ENCODE data around the gene MPRIP. TPM values are rescaled to one million over a fixed set of nuclear protein-coding genes. Genes with fewer than 3 reads are reported as not detected.

Gene MPRIP
- total RNA-seq, 1 donor from 2014 or later, result 161 TPM

GRCh38 chr17:17093764-17094163 is 51.5 kb downstream of the MPRIP start:
- no peak overlapping the region for H3K27ac Mint-ChIP-seq
- H3K4me3 Mint-ChIP-seq, result no peak overlapping the region
- H3K9me3 Mint-ChIP-seq, result no peaks in the 10 kb centered on the region

GRCh38 chr17:17096438-17097178 is 54.4 kb downstream of the MPRIP start:
- Mint-ChIP-seq H3K27me3 (no peaks in the 10 kb centered on the region), H3K9me3 (no peaks in the 10 kb centered on the region), H3K4me1 (peaks cover 9% of the 10 kb centered on the region), H3K4me3 (no peak overlapping the region), H3K36me3 (ENCODE audit: low read depth) (no peaks in the 10 kb centered on the region), H3K27ac (no peak overlapping the region)
- intact Hi-C loops (cut with micrococcal nuclease), result no loop called here
- no peak for DNase-seq

More at GRCh38 chr17:17093764-17094163, 51.5 kb downstream of the MPRIP start:
- peaks cover 17% of the 10 kb centered on the region for H3K4me1 Mint-ChIP-seq
- no peak for DNase-seq
- no peaks in the 10 kb centered on the region for H3K27me3 Mint-ChIP-seq
- H3K36me3 Mint-ChIP-seq (ENCODE audit: low read depth), result peaks cover 5% of the 10 kb centered on the region
- intact Hi-C loops (cut with micrococcal nuclease), result no loop called here

GRCh38 chr17:17097763-17098345 is 55.6 kb downstream of the MPRIP start:
- H3K27me3 Mint-ChIP-seq, result no peaks in the 10 kb centered on the region
- H3K36me3 Mint-ChIP-seq (ENCODE audit: low read depth), result no peaks in the 10 kb centered on the region
- no peak overlapping the region for H3K4me3 Mint-ChIP-seq
- H3K4me1 Mint-ChIP-seq, result peaks cover 9% of the 10 kb centered on the region
- DNase-seq, result no peak
- intact Hi-C loops (cut with micrococcal nuclease), result no loop called here
- no peaks in the 10 kb centered on the region for H3K9me3 Mint-ChIP-seq
- no peak overlapping the region for H3K27ac Mint-ChIP-seq

GRCh38 chr17:17098551-17099179 is 56.4 kb downstream of the MPRIP start:
- peaks cover 6% of the 10 kb centered on the region for H3K4me1 Mint-ChIP-seq
- no peak for DNase-seq
- H3K27me3 Mint-ChIP-seq, result no peaks in the 10 kb centered on the region
- H3K36me3 Mint-ChIP-seq (ENCODE audit: low read depth), result no peaks in the 10 kb centered on the region
- H3K9me3 Mint-ChIP-seq, result no peaks in the 10 kb centered on the region
- H3K27ac Mint-ChIP-seq, result no peak overlapping the region
- no peak overlapping the region for H3K4me3 Mint-ChIP-seq
- intact Hi-C loops (cut with micrococcal nuclease), result no loop called here

GRCh38 chr17:17102176-17102575 is 59.9 kb downstream of the MPRIP start:
- H3K9me3 Mint-ChIP-seq, result no peaks in the 10 kb centered on the region
- no peak for DNase-seq
- H3K36me3 Mint-ChIP-seq (ENCODE audit: low read depth), result peaks cover 2% of the 10 kb centered on the region
- H3K27me3 Mint-ChIP-seq, result no peaks in the 10 kb centered on the region
- intact Hi-C loops (cut with micrococcal nuclease), result no loop called here
- H3K4me3 Mint-ChIP-seq, result no peak overlapping the region
- no peak overlapping the region for H3K27ac Mint-ChIP-seq
- peaks cover 6% of the 10 kb centered on the region for H3K4me1 Mint-ChIP-seq

GRCh38 chr17:17103160-17103559 is 60.9 kb downstream of the MPRIP start:
- H3K36me3 Mint-ChIP-seq (ENCODE audit: low read depth), result peaks cover 2% of the 10 kb centered on the region
- H3K27ac Mint-ChIP-seq, result no peak overlapping the region
- no peak overlapping the region for H3K4me3 Mint-ChIP-seq
- H3K9me3 Mint-ChIP-seq, result no peaks in the 10 kb centered on the region
- H3K4me1 Mint-ChIP-seq, result peaks cover 14% of the 10 kb centered on the region
- intact Hi-C loops (cut with micrococcal nuclease), result no loop called here
- no peaks in the 10 kb centered on the region for H3K27me3 Mint-ChIP-seq
- DNase-seq, result no peak

- Mint-ChIP-seq H3K36me3 (ENCODE audit: low read depth) (peaks cover 2% of the 10 kb centered on the region), H3K27me3 (no peaks in the 10 kb centered on the region), H3K4me1 (peaks cover 18% of the 10 kb centered on the region), H3K9me3 (no peaks in the 10 kb centered on the region), H3K4me3 (no peak overlapping the region), H3K27ac (no peak overlapping the region)
- intact Hi-C loops (cut with micrococcal nuclease), result no loop called here
- no peak for DNase-seq
Measured at GRCh38 chr17:17104036-17104435, 61.8 kb downstream of the MPRIP start.

GRCh38 chr17:17104494-17104893 is 62.2 kb downstream of the MPRIP start:
- H3K4me1 Mint-ChIP-seq, result peaks cover 23% of the 10 kb centered on the region
- no peaks in the 10 kb centered on the region for H3K27me3 Mint-ChIP-seq
- H3K36me3 Mint-ChIP-seq (ENCODE audit: low read depth), result peaks cover 2% of the 10 kb centered on the region
- no peak overlapping the region for H3K4me3 Mint-ChIP-seq
- H3K9me3 Mint-ChIP-seq, result no peaks in the 10 kb centered on the region
- no peak for DNase-seq
- intact Hi-C loops (cut with micrococcal nuclease), result no loop called here
- H3K27ac Mint-ChIP-seq, result no peak overlapping the region

GRCh38 chr17:17105976-17106375 is 63.7 kb downstream of the MPRIP start:
- Mint-ChIP-seq H3K4me3 (no peak overlapping the region), H3K4me1 (peaks cover 37% of the 10 kb centered on the region), H3K27ac (no peak overlapping the region), H3K27me3 (no peaks in the 10 kb centered on the region), H3K36me3 (ENCODE audit: low read depth) (peaks cover 2% of the 10 kb centered on the region), H3K9me3 (no peaks in the 10 kb centered on the region)
- no peak for DNase-seq
- intact Hi-C loops (cut with micrococcal nuclease), result no loop called here

GRCh38 chr17:17106756-17107155 is 64.5 kb downstream of the MPRIP start:
- H3K4me1 Mint-ChIP-seq, result peaks cover 37% of the 10 kb centered on the region
- no peaks in the 10 kb centered on the region for H3K27me3 Mint-ChIP-seq
- no peak overlapping the region for H3K4me3 Mint-ChIP-seq
- H3K36me3 Mint-ChIP-seq (ENCODE audit: low read depth), result peaks cover 2% of the 10 kb centered on the region
- H3K27ac Mint-ChIP-seq, result no peak overlapping the region
- no peak for DNase-seq
- intact Hi-C loops (cut with micrococcal nuclease), result no loop called here
- H3K9me3 Mint-ChIP-seq, result no peaks in the 10 kb centered on the region

GRCh38 chr17:17107281-17107680 is 65.0 kb downstream of the MPRIP start:
- Mint-ChIP-seq H3K9me3 (no peaks in the 10 kb centered on the region), H3K4me3 (no peak overlapping the region), H3K36me3 (ENCODE audit: low read depth) (peaks cover 2% of the 10 kb centered on the region), H3K27ac (no peak overlapping the region), H3K27me3 (no peaks in the 10 kb centered on the region), H3K4me1 (peaks cover 37% of the 10 kb centered on the region)
- no peak for DNase-seq
- intact Hi-C loops (cut with micrococcal nuclease), result no loop called here

- intact Hi-C loops (cut with micrococcal nuclease), result no loop called here
- Mint-ChIP-seq H3K4me3 (no peak overlapping the region), H3K4me1 (peaks cover 37% of the 10 kb centered on the region), H3K36me3 (ENCODE audit: low read depth) (peaks cover 2% of the 10 kb centered on the region), H3K27ac (no peak overlapping the region), H3K9me3 (no peaks in the 10 kb centered on the region), H3K27me3 (no peaks in the 10 kb centered on the region)
- DNase-seq, result no peak
Measured at GRCh38 chr17:17107891-17108431, 65.7 kb downstream of the MPRIP start.

GRCh38 chr17:17108451-17109049 is 66.3 kb downstream of the MPRIP start:
- Mint-ChIP-seq H3K27ac (no peak overlapping the region), H3K4me1 (peaks cover 37% of the 10 kb centered on the region), H3K4me3 (no peak overlapping the region), H3K9me3 (no peaks in the 10 kb centered on the region), H3K27me3 (no peaks in the 10 kb centered on the region), H3K36me3 (ENCODE audit: low read depth) (peaks cover 2% of the 10 kb centered on the region)
- intact Hi-C loops (cut with micrococcal nuclease), result no loop called here
- no peak for DNase-seq

GRCh38 chr17:17109256-17109655 is 67.0 kb downstream of the MPRIP start:
- Mint-ChIP-seq H3K4me1 (peaks cover 39% of the 10 kb centered on the region), H3K27ac (no peak overlapping the region), H3K27me3 (no peaks in the 10 kb centered on the region), H3K9me3 (no peaks in the 10 kb centered on the region), H3K4me3 (peak overlapping the region; percentile 33), H3K36me3 (ENCODE audit: low read depth) (peaks cover 2% of the 10 kb centered on the region)
- intact Hi-C loops (cut with micrococcal nuclease), result no loop called here
- no peak for DNase-seq
